PC-9 (cell line): Measurements from ENCODE around the gene FAM163A.

ENCODE experiments used
- CTCF ChIP-seq: fragments of 200-600 bp; sonication (generic); conservative IDR thresholded peaks from 2 replicates; pipeline ENCODE4 v1.6.1; 2017; ENCODE audit warnings: mixed run types, antibody characterized with exemption, mild to moderate bottlenecking, moderate library complexity
- EZH2 ChIP-seq: fragments of 200-600 bp; sonication (generic); IDR thresholded peaks from 2 replicates; pipeline ENCODE4 v1.8.0; 2017; ENCODE audit warnings: antibody characterized with exemption, low read depth

GRCh38 chr1:179831852-179832699 lies 89.0 kb downstream of the FAM163A start:
- TF ChIP-seq CTCF (no peak), EZH2 (no peak)
